Ureter (tissue), 1 donor: Measurements from ENCODE around the gene OR51I1. TPM values are rescaled to one million over a fixed set of nuclear protein-coding genes. Genes with fewer than 3 reads are reported as not detected.

Experiments used
- DNase-seq: peaks from one replicate; pipeline ENCODE4 v3.0.0-alpha.2; 2020; ENCODE audit warnings: low spot score
- total RNA-seq: library from RNA; stranded (reverse); gene quantifications from one replicate; pipeline ENCODE4 v1.2.4, GENCODE V29; 2023
- donor health status: DM: yes; HTN: yes; CAD: no.

Gene OR51I1, protein sequence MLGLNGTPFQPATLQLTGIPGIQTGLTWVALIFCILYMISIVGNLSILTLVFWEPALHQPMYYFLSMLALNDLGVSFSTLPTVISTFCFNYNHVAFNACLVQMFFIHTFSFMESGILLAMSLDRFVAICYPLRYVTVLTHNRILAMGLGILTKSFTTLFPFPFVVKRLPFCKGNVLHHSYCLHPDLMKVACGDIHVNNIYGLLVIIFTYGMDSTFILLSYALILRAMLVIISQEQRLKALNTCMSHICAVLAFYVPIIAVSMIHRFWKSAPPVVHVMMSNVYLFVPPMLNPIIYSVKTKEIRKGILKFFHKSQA
- 0.70 TPM for total RNA-seq

DNA sequence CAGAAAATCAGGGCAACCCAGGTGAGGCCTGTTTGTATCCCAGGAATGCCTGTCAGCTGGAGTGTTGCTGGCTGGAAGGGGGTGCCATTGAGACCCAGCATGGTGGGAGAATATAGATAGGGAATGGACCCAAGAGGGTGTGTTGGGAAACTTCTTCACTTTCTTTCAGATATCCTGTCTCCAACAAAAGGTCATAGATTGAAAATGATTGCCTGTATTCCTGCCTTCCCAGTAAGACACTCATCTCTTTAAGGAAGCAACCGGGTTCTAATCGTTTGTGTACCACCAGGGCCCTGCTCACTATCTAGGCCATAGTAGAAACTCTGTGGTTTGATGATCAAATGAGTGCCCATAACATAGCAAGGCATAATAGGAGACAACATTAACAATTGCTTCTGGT is at the start of gene OR51I1:
Gene OR51I1, minus strand, starts transcription at position 101 of the 400 bp plus-strand sequence. Its CDS starts 0 bp downstream, at position 101.
- DNase-seq: no peak

DNA sequence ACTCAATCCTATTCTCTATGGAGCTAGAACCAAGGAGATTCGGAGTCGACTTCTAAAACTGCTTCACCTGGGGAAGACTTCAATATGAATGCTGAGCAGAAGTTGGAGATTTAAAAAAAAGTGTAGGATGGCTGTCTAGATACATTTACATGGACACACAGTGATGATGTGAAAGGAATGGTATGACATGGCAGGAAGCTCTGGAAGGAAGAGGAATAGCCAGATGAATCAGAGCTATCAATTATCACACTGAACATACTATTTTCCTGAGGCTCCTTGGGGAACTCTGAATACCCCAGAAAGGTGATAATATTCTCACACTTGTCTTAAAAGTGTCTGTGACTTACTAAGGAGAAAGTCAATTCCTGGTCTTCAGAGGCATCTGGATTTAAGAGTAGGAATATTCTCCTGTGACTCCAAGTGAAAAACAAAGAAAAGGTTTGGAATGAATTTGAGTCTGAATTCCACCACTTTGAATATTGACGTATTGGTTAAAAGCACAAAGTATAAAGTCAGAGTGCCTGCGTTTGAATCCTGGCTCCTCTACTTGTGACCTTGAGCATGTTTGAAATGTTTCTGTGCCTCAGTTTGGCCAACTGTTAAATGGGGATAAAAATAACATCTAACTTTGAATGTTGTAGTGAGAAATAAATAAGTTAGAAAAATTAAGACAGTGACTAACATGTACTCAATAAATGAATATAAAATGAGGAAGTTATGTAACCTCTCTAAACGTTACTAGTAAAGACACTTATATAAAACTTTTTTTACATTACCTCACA is 48.5 kb upstream of the OR51I1 start:
- no peak for DNase-seq

DNA sequence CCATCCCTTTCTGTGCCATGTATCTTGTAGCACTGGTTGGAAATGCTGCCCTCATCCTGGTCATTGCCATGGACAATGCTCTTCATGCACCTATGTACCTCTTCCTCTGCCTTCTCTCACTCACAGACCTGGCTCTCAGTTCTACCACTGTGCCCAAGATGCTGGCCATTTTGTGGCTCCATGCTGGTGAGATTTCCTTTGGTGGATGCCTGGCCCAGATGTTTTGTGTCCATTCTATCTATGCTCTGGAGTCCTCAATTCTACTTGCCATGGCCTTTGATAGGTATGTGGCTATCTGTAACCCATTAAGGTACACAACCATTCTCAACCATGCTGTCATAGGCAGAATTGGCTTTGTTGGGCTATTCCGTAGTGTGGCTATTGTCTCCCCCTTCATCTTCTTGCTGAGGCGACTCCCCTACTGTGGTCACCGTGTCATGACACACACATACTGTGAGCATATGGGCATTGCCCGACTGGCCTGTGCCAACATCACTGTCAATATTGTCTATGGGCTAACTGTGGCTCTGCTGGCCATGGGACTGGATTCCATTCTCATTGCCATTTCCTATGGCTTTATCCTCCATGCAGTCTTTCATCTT is 47.6 kb upstream of the OR51I1 start:
- DNase-seq: no peak

DNA sequence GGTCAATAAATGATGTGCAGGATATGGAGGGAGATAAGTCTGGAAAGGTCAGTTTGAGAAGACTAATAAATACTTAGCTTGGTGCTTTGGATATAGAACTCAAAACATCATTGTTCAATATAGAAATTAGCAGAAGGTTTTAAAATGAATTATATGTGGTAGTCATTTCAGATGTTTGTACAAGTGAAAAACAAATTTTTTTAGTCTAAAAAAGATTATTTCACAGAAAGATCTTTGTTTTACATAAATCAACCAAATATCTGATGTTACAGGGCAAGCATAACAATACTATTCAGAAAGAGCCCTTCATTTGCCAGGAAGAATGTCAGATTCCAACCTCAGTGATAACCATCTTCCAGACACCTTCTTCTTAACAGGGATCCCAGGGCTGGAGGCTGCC is 47.1 kb upstream of the OR51I1 start, which contains the start of gene OR52D1:
Gene OR52D1, plus strand, starts transcription at position 301 of the 400 bp plus-strand sequence. Its CDS starts 22 bp downstream, at position 323.
- no peak for DNase-seq

DNA sequence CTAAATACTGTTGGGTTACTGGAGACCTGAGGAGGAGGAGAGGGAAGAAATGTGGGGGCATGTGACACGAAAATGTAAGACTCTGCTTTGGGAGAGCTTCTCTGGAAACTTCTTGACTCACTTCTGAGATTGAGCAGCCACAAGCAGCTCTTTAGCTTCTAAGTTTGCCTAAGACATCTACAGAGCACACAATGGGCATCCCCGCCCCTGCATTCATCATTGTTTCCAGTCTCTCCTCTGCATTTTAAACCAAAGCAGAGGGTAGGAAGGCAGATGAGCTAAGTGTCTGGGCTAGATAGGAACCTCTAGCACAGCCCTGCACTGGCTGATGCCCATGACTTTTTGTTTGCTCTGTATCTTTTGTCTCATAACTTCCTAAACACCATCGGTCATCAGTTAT is 45.1 kb upstream of the OR51I1 start:
- DNase-seq: no peak

DNA sequence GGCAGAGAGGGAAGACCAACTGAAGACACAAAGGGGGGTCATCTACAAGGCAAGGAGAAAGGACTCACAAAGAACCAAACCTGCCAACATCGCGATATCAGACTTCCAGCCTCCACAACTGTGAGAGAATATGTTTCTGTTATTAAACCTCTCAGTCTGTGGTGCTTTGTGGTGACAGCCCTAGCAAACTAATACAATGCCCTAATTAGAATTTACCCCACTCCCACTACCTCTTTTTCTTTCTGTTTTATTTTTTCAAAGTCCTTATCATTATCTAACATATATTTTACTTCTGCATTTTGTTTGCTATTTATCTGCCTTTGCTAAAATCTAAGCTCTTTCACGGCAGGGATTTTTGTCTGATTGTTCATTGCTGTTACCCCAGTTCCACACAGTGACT is 44.7 kb upstream of the OR51I1 start:
- DNase-seq: no peak

DNA sequence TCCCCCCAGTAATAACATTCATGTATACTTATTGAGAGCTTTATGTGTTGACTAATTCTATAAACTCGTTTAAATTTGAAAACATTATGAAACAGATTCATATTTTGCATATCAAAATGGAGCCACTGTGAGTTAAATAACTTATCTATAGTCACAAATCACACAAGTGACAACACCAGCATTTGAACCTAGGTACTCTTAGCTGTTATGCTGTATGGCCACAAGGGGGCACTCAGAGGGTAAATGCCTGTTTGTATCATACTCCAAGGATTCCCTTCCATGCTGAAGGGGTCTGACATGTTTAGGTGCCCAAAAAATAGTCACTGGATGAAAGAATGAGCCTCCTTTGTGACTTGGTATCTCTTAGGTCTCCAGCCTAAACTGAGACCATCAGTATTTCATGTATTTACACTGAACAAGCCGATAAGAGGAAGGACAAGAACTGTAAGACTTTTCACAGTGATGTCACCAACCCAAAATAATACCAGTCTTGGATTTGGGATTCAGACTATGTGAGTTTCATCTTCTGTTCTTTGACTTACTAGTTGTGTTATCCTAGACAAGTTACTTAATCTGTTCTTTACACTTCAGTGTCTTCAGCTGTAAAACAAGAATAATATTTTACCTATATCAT is 35.0 kb upstream of the OR51I1 start:
- DNase-seq: no peak

DNA sequence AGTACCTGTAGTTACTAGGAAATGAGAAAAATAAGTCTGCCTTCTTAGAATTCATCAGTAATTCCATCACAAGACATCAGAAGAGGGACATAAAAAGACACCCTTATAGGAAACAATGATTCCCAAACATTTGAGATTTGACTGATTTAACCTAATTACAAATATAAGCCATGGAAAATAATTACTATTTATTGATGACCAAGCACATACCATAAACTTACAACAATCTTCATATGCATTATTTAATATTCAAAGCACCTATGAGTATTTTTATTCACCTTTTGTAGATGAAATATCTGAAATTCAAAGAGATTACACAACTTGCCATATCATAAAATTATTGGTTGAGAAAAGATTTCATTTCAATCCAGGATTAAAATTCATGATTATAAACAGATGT is 32.6 kb upstream of the OR51I1 start:
- no peak for DNase-seq

DNA sequence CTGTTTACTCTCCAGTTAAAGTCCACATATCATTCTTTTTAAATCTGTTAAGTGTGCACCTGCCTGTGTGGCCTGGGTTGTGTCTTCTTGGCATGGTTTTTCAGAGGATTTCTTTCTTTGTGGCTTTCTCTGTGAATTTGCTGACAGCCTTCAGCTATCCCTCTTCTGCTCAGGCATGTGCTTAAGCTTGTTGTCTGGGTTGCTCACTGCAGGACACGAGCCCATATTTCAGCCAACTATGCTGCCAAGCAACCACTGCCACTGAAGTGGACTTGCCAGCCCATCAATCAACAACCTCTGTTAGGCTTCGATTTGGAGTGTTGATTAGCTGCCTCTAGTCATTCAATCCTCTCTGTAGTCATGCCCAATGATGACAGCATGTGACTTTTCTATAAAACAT is 26.2 kb upstream of the OR51I1 start:
- no peak for DNase-seq

DNA sequence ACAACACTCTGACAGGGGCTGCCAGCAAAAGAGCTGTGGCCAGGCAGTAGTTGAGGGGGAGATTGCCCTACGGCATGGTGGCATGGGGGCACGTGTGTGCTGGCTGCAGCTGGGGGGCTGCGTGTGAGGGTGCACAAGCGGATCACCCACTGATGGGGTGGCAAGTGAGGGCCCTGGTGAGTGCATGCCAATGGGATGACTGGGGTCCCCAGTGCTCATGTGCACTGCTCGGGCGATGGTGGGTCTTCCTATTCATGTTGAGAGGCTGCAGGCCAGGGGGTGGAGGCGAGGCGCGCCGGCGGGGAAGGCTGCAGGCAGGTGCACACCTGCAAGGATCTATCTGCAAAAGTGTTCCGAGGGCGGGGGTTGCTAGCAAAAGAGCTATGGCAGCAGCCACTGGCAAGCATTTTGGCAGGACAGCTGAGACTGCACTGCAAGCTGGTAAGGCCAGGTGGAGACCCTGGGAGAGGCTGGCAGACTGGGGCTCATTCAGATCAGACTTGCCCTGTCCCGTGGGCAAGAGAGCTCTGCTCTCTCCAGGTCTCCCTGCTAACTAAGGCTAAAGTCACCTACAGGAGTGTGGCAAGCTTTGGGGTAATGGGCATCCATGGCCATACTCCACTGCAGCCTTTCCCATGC is 19.8 kb upstream of the OR51I1 start:
- no peak for DNase-seq

DNA sequence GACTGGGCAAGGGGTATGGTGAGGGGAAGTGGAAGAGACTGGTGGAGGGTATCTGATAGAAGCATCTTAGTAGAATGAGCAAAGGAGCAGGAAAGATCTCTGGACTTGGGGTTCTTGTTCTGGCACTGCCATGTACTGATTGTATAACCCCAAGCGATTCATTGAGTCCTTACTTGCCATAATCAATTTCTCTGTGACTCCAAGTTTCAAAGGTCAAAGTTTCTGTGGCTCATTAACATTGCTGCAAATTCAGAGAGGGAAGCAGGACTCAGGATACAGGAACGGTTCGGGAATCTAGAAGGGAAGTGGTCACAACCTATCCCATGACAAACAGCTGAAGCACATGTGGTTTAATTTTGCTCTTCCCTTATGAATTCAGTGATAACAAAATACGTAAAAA is 8.1 kb upstream of the OR51I1 start:
- DNase-seq: no peak

DNA sequence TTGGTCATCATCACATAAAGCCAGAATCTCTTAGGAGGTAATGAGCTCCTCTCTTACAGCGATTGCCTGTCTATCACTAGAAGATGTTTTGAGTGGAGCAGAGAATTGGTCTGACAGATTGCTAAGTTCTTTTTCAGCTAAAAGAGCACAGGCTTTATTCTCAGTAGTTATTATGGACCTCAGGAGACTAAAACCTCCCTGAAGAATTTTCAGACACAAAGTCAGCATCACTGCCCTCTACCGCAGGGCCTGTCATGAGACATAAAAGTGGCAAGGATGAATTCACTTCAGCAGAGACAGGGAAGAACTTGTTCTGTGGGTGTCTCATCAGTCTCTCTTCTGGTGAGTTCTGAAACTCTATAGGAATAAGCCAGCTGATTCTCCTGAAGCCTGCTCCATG is 7.7 kb upstream of the OR51I1 start, which contains the start of gene OR51I2:
Gene OR51I2, plus strand, starts transcription at position 301 of the 400 bp plus-strand sequence. CDS start 4,166 bp downstream, outside the sequence.
- no peak for DNase-seq

DNA sequence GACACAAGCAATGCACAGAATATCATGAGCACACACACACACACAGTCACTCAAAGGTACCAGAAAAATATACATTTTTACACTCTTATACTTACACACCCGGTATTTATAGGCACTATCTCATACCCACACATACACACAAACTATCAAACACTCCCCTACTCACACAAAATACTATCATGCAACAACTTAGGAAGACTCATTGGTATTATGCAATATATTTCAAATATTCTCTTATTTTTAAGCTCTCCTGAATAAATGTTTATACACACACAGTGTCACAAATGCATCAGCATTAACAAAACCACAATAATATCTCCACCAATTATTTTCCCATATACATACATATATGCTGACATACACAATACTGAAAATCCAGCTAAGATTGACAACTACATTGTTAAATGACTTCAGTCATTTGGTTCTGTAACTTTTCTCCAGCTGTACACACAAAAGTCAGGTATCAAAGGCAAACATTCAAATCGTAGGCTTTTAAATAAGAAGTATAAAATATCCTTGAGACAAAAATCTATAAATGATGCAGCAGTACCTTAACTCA is 2.6 kb upstream of the OR51I1 start:
- no peak for DNase-seq

DNA sequence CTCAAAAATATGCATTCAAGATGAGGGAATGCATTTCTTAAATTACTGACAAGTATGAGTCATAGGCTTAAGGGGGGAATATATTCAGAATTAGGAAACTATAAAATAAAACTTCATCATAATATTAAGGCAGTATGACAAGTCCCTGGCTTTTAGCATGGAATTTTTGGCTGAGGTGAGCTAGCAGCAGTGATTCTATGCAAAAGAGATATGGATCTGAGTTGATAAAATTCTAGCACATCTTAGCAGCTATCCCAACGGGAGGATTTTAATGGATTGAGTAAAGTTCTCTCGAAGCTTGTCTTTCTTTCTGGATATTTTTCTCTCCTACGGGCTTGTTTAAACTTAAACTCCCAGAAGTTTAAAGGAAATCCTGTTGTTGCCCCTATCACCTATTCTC is 18.2 kb downstream of the OR51I1 start:
- DNase-seq: no peak

DNA sequence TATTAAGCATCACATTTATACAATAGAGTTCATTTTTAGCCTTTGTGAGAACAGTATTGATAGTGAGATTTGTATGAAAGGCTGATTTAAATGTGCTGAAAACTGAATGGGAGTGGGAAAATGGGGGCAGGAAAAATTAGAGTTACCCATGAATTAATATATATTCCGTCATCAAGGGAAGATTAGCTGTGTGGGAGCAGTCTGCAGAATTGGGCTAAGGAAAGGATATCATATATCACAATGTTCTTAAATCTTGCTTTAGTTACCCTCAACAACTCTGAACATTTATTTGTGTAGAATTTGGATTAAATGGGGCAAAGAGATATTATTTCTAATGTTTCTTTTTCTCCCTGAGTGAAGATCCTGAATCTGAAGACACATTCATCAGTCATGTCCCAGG is 19.5 kb downstream of the OR51I1 start, which contains the start of gene OR51Q1:
Gene OR51Q1, plus strand, starts transcription at position 301 of the 400 bp plus-strand sequence. Its CDS starts 90 bp downstream, at position 391.
- DNase-seq: no peak

DNA sequence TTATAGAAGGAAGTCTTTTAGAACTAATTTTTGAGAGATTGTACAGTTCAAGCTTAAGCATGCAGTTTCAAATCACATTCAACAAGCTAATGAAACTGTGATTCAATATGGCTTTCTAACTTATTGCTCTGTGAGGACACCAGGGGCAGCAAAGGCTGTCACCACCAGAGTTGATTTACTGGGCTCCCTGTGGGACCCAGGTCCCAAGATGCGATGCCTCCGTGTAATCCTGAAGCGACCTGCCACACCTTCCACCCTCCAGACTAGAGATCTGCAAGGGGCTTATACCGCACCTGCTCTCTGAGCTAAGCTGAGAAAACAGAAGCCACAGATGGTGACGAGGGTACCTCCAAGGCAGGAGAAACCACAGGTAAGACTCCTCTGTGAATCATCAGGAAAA is 20.3 kb downstream of the OR51I1 start:
- no peak for DNase-seq

DNA sequence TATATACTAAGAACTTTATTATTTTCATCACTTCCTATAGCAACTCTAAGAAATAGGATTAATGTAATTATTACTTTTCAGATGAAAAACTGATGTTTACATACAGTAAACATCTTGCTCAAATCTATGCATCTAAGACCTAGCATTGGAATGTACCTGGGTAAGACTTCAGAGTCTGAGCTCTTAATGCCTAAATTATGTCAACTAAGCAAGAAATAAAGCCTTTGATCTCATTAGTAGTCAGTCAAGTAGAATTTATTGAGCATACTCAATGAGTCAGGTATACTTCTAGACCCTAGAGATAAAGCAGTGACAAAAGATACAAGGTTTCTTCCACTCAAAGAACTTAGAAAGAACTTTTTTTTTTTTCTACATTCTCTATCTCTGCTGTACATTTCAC is 36.1 kb downstream of the OR51I1 start:
- no peak for DNase-seq

DNA sequence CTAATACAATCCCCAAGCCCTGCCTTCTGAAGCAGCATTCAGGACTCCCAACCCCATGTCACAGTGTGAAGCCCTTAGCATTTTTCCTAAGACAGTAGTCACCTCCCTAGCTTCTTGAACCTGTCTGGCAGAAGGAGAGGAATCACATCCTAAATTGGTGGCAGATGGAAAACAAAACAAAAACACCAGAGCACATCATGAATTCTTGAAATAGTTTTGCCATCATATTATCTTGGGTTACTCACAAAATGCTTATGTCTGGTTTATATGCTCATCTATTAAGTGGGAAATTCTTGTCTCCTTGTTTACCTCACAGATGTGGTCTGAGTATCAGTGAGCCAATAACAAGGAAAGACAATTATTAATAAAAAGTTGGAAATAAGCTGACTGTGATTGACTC is 42.4 kb downstream of the OR51I1 start:
- no peak for DNase-seq

DNA sequence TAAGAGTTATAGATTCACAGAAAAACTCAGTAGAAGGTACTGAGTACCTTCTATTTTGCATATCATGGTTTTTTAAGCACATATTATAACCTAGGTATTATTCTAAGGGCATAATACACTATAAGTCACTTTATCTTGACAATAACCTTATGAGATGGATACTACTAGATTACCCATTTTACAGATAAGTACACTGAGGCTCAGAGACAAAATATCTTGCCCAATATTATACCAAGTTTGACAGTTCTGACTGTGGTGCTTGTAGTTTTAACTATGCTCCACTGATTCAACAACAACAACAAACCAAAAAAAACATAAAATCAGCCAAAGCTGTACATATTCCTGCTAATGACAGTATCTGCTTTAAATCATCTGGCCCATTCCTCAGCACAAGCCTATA is 47.2 kb downstream of the OR51I1 start:
- no peak for DNase-seq
